Astrocyte of the cerebellum (primary cell): ENCODE data around the gene PDXK.

Experiments used
- DNase-seq: peaks from one replicate; pipeline ENCODE4 v3.0.0-alpha.2; 2011; ENCODE audit warnings: low read depth
- H3K4me3 ChIP-seq: 2 replicates; pipeline ENCODE4 v1.5.1; 2011; ENCODE audit warnings: mild to moderate bottlenecking, low read depth, low read length, moderate library complexity
- in situ Hi-C: cut with HindIII; loops from 2 replicates; pipeline ENCODE4 v1.10.0; 2017; ENCODE audit warnings: low sequenced_read_pairs
- TF ChIP-seq, protein P1 (sequence below): IDR thresholded peaks from 2 replicates; pipeline ENCODE4 v1.5.1; 2012; ENCODE audit warnings: low read length, low read depth, moderate library complexity, mild to moderate bottlenecking; ENCODE audit errors: missing control alignments

The PDXK gene

DNA sequence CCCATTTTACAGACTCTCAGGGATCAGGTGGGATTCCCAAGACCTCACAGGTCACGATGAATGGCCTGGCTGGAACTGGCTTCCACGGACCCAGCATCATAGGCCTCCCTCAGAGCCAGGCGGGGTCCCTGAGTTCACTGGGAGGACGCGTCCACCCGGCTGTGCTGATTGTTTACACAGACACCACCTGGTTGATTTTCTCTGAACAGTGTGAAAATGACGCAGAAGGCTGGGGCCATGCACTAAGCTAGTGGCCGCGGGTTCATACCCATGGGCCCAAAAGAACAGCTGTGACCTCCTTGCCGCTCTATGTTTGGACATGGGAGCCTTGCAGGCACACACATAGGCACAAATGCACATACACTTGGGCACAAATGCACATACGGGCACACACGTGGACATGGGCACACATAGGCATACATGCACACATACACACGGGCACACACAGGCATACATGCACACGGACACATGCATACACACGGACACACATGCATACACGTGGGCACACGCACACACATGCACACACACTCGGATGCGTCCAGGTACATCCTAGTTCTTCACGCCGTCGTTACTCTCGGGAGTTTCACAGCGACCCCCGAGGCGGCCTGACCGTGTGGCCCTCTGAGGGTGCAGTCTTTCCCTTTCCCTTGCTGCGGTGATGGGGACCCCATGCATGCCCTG lies 34.0 kb downstream of the PDXK start:
- H3K4me3 ChIP-seq = no peak overlapping the region
- in situ Hi-C loops = loop anchor here (25.0 kb wide), 1 partner anchor 109 kb away; the partner anchor contains the start of gene AGPAT3
- no peak for DNase-seq
- TF ChIP-seq, protein P1, sequence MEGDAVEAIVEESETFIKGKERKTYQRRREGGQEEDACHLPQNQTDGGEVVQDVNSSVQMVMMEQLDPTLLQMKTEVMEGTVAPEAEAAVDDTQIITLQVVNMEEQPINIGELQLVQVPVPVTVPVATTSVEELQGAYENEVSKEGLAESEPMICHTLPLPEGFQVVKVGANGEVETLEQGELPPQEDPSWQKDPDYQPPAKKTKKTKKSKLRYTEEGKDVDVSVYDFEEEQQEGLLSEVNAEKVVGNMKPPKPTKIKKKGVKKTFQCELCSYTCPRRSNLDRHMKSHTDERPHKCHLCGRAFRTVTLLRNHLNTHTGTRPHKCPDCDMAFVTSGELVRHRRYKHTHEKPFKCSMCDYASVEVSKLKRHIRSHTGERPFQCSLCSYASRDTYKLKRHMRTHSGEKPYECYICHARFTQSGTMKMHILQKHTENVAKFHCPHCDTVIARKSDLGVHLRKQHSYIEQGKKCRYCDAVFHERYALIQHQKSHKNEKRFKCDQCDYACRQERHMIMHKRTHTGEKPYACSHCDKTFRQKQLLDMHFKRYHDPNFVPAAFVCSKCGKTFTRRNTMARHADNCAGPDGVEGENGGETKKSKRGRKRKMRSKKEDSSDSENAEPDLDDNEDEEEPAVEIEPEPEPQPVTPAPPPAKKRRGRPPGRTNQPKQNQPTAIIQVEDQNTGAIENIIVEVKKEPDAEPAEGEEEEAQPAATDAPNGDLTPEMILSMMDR = no peak

DNA sequence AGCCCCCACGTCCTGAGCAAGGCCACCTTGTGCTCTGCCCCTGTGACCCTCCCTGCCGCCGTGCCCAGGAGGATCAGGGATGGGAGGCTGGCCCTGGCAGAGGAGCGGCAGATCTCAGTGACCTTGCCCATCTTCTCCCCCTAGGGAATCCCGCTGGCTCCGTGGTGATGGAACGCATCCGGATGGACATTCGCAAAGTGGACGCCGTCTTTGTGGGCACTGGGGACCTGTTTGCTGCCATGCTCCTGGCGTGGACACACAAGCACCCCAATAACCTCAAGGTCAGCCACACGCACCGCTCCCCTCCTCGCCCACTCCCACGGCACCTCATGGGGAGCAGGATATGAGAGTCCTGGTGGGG lies 34.5 kb downstream of the PDXK start:
- no peak for DNase-seq
- H3K4me3 ChIP-seq = no peak overlapping the region
- TF ChIP-seq, protein P1 = no peak
- in situ Hi-C loops = loop anchor here (25.0 kb wide), 1 partner anchor 109 kb away; the partner anchor contains the start of gene AGPAT3

DNA sequence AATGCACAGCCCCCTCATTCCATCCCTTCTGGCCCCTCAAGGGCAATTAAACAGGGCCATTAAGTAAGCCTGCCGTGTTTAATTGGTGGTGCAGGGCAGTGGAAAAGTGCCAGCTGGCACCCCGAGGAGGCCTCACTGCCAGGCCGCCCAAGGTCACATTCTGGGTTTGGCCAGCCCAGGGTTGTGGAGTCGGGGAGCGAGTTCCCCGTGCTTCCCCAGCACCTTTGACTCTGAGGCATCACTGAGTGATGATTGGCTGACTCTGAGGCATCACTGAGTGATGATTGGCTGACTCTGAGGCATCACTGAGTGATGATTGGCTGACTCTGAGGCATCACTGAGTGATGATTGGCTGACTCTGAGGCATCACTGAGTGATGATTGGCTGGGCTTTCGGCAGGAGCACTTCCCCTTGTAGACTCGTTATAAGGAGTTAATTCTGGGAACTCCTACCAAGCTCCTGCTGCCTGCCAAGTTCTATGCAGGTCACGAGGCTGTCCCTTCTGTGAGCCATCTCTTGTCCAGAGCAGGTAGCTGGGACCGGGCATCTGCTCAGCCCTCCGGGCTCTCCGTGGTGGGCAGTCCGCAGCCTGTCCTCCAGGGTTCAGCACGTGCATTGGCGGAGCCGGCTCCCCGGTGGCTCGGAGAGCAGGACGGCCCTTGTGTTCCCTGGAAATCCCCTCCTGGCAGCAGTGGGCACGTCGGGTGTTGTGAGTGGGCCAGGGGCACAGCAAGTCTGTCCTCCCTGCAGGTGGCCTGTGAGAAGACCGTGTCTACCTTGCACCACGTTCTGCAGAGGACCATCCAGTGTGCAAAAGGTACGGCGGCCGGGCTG lies 36.2 kb downstream of the PDXK start:
- in situ Hi-C loops = loop anchor here (25.0 kb wide), 1 partner anchor 107 kb away; the partner anchor contains the start of gene AGPAT3
- H3K4me3 ChIP-seq = no peak overlapping the region
- TF ChIP-seq, protein P1 = no peak
- DNase-seq = no peak

DNA sequence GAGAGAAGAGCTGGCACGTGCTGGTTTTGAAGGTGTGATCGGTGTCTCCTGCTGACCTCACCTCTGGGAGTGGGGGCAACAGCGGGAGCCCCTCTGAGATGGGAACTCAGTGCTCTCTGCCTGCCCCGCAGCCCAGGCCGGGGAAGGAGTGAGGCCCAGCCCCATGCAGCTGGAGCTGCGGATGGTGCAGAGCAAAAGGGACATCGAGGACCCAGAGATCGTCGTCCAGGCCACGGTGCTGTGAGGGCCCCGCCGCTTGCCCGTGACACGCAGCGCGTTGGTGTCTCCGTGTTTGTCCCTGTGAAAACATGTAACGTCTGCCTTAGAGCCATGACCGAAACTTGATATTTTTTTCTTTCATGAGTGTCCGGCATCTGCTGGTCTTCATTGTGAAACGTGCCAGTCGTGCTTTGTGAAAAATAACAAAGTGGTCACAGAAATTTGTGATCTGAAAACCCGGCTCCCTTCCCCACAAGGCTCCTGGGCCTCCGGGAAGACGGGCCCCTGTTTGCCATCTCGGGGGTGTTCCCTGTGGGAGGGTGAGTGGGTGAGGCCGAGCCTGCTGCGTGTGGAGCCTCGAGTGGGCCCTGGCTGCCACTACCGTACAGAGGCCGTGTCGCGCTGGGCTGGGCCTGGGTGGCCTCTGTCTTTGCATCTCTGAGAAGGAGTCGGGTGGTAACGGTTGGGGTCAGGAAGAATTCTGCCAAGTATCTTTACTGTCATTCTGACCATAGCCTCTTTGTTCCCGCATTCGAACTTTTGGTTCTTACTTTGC lies 37.1 kb downstream of the PDXK start:
- in situ Hi-C loops = loop anchor here (25.0 kb wide), 1 partner anchor 106 kb away; the partner anchor contains the start of gene AGPAT3
- TF ChIP-seq, protein P1 = no peak
- DNase-seq = no peak
- H3K4me3 ChIP-seq = no peak overlapping the region

DNA sequence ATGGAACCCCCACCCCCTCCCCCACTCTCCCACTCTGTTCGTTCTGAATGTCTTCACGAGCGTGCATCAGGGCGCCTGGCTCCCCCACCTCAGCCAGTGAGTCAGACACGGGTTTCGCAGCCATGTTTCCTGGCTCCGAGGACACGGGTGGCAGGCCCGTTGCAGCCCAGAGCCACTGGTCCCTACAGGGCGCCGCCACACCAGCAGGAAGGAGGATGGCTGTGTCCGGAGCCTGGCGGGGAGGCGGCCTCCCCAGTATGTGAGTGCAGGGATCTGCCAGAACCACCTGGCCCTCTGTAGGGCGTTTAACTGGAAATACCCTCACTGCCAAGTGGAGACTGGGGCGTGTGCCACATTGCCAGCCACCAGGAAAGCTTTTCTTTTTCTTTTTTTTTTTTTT lies 38.7 kb downstream of the PDXK start:
- no peak overlapping the region for H3K4me3 ChIP-seq
- TF ChIP-seq, protein P1 = no peak
- DNase-seq = no peak
- in situ Hi-C loops = loop anchor here (25.0 kb wide), 1 partner anchor 105 kb away; the partner anchor contains the start of gene AGPAT3

DNA sequence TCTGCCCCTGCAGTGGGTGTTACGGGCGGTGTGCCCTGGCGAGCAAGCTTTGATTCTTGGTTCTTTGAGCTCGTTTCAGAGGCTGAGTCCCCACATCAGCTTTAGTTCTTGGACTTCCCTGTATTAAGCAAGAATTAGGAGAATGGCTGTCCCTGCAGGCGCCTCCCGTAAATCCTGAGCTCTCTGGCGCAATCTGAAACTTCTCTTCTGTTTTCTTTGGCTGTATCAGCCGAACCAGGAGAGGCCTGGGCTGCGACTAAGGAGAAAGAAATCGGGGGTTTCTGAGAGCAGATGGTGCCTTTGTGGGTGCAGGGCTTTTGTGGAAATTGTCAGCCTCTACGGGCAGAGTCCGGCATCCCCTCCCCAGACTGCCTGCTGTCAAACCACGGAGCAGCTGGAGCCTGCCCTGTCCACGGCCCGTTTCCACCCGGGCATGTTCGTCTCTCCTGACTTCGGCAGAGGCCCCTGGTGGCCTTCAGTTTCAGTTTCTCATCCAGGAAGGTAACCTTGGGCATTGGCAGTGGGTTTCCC lies 39.2 kb downstream of the PDXK start:
- DNase-seq = no peak
- in situ Hi-C loops = loop anchor here (25.0 kb wide), 1 partner anchor 104 kb away; the partner anchor contains the start of gene AGPAT3
- H3K4me3 ChIP-seq = peak overlapping the region; percentile 12
- TF ChIP-seq, protein P1 = no peak
